BLaER1 treated with 17β-estradiol and CSF1 and Interleukin-3, amounts not matched to agents 10 nM and 100 nM (cell line): ENCODE results near the gene TBC1D8.

Experiments used
- H3K27ac ChIP-seq, 11 experiments: shearing (Covaris generic); formaldehyde crosslinking; 2 replicates each; pipeline ENCODE4 v1.8.1; 2022
- H3K27me3 ChIP-seq, 11 experiments: shearing (Covaris generic); formaldehyde crosslinking; 2 replicates each; pipeline ENCODE4 v1.8.1; 2022
- H3K36me3 ChIP-seq, 11 experiments: shearing (Covaris generic); formaldehyde crosslinking; 2 replicates each; pipeline ENCODE4 v1.8.1; 2022
- H3K4me1 ChIP-seq, 10 experiments: shearing (Covaris generic); formaldehyde crosslinking; 2 replicates each; pipeline ENCODE4 v1.8.1; 2022
- H3K4me2 ChIP-seq, 11 experiments: shearing (Covaris generic); formaldehyde crosslinking; 2 replicates each; pipeline ENCODE4 v1.8.1; 2022
- H3K4me3 ChIP-seq, 10 experiments: shearing (Covaris generic); formaldehyde crosslinking; 2 replicates each; pipeline ENCODE4 v1.8.1; 2022
- H3K9ac ChIP-seq, 11 experiments: shearing (Covaris generic); formaldehyde crosslinking; 2 replicates each; pipeline ENCODE4 v1.8.1; 2022
- H3K9me3 ChIP-seq, 11 experiments: shearing (Covaris generic); formaldehyde crosslinking; replicated peaks in 1 of 11; 2 replicates each; pipeline ENCODE4 v1.8.1; 2022
- H4K20me1 ChIP-seq, 11 experiments: shearing (Covaris generic); formaldehyde crosslinking; 2 replicates each; pipeline ENCODE4 v1.8.1; 2022
- Cebpa-rat ChIP-seq, 11 experiments: shearing (Covaris generic); IDR thresholded peaks; 2 replicates each; pipeline ENCODE4 v1.8.1; 2022

Gene TBC1D8

DNA sequence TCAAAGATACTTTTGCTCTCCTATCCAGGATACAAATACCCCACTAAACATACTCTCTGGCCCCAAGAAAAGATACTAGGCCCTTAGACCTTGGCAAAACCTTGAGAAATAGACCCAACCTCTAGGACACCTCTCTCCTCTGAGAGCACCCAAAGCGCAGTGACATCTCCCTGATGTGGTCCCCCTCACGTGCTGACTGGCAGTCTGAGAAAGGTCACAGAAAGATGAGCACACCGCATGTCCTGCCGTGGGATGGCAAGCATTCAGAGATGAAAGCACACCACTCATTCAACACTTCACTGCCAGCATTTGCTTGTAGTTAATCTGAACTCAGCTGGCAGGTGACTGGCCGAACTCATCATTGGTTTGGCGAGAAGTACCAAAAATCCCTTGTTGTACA is 6.1 kb upstream of the TBC1D8 start:
- no peak overlapping the region for H3K27ac ChIP-seq
- no peak for TF ChIP-seq Cebpa-rat (IDR thresholded peaks at IDR 0.05)
- no peaks in the 10 kb centered on the region for H3K9me3 ChIP-seq
- no peak overlapping the region for H3K4me3 ChIP-seq
- H3K9ac ChIP-seq, result no peak overlapping the region
- H3K27me3 ChIP-seq, result no peaks in the 10 kb centered on the region
- H3K36me3 ChIP-seq, result no peaks in the 10 kb centered on the region
- H4K20me1 ChIP-seq, result no peaks in the 10 kb centered on the region
- peaks cover 7 to 44% (median 10%) of the 10 kb centered on the region in 10 experiments for H3K4me1 ChIP-seq
- peak overlapping the region in 3 of 11 experiments; percentile 21 to 60 (median 56); a peak in 5 of 22 replicates for H3K4me2 ChIP-seq

DNA sequence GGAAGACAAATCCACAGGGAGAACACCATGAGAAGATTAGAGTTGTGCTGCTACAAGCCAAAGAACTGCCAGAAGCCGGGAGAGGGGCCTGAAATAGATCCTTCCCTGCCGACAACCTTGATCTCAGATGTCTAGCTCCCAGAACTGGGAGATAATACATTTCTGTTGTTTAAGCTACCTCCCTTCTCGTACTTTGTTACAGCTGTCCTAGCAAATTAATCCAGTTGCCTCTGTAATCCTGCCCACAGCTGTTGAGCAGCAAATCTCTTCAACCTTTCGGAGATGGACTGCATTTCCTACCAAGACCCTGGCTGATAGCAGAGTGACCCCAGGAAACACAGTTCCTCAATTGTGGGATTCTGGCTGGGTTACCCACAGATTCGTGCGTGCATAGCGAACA is 2.6 kb upstream of the TBC1D8 start:
- 0 out of 22 replicates have a peak overlapping the region, but pooled peaks of 1 of the 11 experiments have one; percentile 0 for H3K9ac ChIP-seq
- peak overlapping the region in 2 of 11 experiments; percentile 84 to 85; a peak in 4 of 22 replicates for H3K4me2 ChIP-seq
- no peak overlapping the region for H3K4me3 ChIP-seq
- H3K9me3 ChIP-seq, result no peaks in the 10 kb centered on the region
- TF ChIP-seq Cebpa-rat (IDR thresholded peaks at IDR 0.05), result no peak
- peaks cover 24 to 64% (median 29%) of the 10 kb centered on the region in 10 experiments for H3K4me1 ChIP-seq
- H3K27me3 ChIP-seq, result peaks cover 11 to 24% (median 24%) of the 10 kb centered on the region in 11 experiments
- H3K36me3 ChIP-seq, result no peaks in the 10 kb centered on the region
- peaks cover 6 to 22% (median 18%) of the 10 kb centered on the region in 11 experiments; a peak in 18 of 22 replicates for H4K20me1 ChIP-seq
- H3K27ac ChIP-seq, result no peak overlapping the region

DNA sequence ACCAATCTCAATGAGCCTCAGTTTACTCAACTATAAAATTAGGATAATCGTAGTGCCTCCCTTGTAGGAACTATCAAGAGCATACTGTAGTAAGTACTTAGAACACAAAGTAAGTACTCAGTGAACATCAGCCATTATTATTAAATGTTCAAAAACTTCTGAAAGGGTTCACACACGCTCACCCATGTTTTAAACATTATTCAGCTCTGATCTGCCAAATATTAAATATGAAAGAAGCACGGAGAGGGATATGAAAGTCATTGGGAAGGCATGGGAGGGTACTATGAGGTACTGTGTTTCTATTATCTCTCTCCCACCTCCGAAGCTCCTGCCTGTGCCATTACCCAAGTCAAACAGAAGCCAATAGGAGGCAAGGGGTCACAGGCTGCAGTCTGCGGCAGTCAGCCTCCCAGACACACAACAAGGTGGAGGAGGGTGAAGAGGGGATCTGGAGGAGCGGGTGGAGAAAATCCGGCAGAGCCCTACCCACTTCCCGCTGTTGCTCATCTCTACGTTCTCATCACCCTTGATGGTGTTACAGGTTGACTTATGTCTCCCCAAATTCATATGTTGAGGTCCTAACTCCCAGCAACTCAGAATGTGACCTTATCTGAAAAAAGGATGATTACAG is 2.0 kb upstream of the TBC1D8 start:
- H3K4me3 ChIP-seq, result peak overlapping the region in 1 of 10 experiments; percentile 90; a peak in 1 of 20 replicates
- peaks cover 24 to 65% (median 33%) of the 10 kb centered on the region in 10 experiments for H3K4me1 ChIP-seq
- H3K9me3 ChIP-seq, result no peaks in the 10 kb centered on the region
- H4K20me1 ChIP-seq, result peaks cover 6 to 27% (median 22%) of the 10 kb centered on the region in 11 experiments; a peak in 18 of 22 replicates
- H3K4me2 ChIP-seq, result peak overlapping the region; percentile 82 to 99 (median 92); a peak in 20 of 22 replicates
- no peak for TF ChIP-seq Cebpa-rat (IDR thresholded peaks at IDR 0.05)
- no peak overlapping the region for H3K9ac ChIP-seq
- H3K27me3 ChIP-seq, result peaks cover 11 to 30% (median 29%) of the 10 kb centered on the region in 11 experiments
- H3K27ac ChIP-seq, result no peak overlapping the region
- H3K36me3 ChIP-seq, result no peaks in the 10 kb centered on the region

DNA sequence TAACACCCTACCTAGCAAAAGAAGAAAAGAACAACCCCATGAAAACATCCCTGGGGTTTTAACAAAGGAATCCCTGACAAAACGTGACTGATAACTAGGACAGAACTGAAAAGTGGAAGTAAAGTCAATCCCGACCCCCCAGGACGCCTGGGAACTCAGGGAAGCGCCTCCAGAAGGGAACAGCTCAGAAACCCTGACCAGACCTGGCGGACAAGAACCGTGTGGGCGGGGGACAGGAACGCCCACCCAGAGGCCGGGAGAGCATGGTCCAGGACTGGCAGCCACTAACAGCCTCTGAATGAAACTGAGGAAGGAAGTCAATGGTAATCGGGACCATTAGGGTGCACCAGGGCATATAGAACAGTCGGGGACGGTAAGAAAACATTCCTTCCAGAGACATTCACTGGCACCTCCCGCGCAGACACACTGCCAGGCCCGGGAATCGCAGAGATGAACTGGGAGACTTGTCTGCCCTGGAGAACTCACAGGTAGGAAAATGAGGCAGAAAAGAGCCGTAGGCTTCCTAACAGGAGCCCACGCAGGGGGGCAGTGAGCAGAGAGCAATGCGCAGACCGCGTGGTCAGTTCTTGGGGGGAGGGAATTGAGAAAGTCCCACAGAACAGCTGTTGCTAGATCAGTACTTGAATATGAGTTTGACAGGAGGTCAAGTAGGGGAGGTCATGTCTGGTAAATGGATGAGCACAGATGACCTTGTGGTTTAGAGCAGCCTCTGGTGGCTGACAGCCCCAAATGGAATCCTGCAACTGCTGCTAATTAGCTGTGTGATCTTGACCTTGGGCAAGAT is 1.3 kb upstream of the TBC1D8 start:
- peak overlapping the region; percentile 82 to 99 (median 92) for H3K4me2 ChIP-seq
- peak overlapping the region; percentile 57 to 80 (median 77); a peak in 21 of 22 replicates for H3K9ac ChIP-seq
- H3K4me1 ChIP-seq, result peaks cover 24 to 65% (median 33%) of the 10 kb centered on the region in 10 experiments
- H3K36me3 ChIP-seq, result 0 out of 22 replicates have a peak, but pooled peaks cover 0 to under 1% (median 0%) of the 10 kb centered on the region in 11 experiments
- H3K27me3 ChIP-seq, result peaks cover 11 to 37% (median 33%) of the 10 kb centered on the region in 11 experiments
- no peaks in the 10 kb centered on the region for H3K9me3 ChIP-seq
- peak overlapping the region in 9 of 11 experiments; percentile 2 to 77 (median 63); a peak in 15 of 22 replicates for H3K27ac ChIP-seq
- H4K20me1 ChIP-seq, result peaks cover 6 to 34% (median 22%) of the 10 kb centered on the region in 11 experiments; a peak in 18 of 22 replicates
- H3K4me3 ChIP-seq, result peak overlapping the region; percentile 70 to 90 (median 76)
- no peak for TF ChIP-seq Cebpa-rat (IDR thresholded peaks at IDR 0.05)

DNA sequence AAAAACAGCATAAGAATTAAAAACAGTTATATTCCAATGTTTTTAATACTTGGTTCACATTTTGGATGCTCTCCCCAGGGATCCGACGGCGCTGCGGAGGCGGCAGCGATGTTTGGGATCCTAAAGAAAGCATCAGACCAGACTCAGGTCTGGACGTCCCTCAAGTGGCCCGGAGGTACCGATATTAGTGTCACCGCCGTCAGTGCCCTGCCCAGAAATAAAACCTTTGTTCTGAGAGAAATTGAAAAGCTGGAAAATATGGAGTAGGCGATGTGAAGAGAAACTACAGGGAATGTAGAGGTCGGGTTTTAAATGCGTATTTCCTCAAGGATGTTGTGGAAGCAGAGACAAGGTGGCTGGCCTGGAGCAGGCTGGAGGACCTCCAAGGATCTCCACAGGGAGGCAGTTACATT is 683 bp upstream of the TBC1D8 start:
- Histone ChIP-seq H3K4me1 (peaks cover 24 to 63% (median 33%) of the 10 kb centered on the region in 10 experiments), H3K4me2 (peak overlapping the region; percentile 82 to 99 (median 92)), H3K9me3 (no peaks in the 10 kb centered on the region), H3K36me3 (peaks cover 0 to 6% (median 0%) of the 10 kb centered on the region in 11 experiments; a peak in 1 of 22 replicates), H3K4me3 (peak overlapping the region; percentile 70 to 90 (median 76)), H4K20me1 (peaks cover 6 to 40% (median 22%) of the 10 kb centered on the region in 11 experiments; a peak in 18 of 22 replicates), H3K27me3 (peaks cover 11 to 37% (median 33%) of the 10 kb centered on the region in 11 experiments), H3K9ac (peak overlapping the region; percentile 57 to 80 (median 77)), H3K27ac (peak overlapping the region in 10 of 11 experiments; percentile 40 to 77 (median 62); a peak in 19 of 22 replicates)
- no peak for TF ChIP-seq Cebpa-rat (IDR thresholded peaks at IDR 0.05)

DNA sequence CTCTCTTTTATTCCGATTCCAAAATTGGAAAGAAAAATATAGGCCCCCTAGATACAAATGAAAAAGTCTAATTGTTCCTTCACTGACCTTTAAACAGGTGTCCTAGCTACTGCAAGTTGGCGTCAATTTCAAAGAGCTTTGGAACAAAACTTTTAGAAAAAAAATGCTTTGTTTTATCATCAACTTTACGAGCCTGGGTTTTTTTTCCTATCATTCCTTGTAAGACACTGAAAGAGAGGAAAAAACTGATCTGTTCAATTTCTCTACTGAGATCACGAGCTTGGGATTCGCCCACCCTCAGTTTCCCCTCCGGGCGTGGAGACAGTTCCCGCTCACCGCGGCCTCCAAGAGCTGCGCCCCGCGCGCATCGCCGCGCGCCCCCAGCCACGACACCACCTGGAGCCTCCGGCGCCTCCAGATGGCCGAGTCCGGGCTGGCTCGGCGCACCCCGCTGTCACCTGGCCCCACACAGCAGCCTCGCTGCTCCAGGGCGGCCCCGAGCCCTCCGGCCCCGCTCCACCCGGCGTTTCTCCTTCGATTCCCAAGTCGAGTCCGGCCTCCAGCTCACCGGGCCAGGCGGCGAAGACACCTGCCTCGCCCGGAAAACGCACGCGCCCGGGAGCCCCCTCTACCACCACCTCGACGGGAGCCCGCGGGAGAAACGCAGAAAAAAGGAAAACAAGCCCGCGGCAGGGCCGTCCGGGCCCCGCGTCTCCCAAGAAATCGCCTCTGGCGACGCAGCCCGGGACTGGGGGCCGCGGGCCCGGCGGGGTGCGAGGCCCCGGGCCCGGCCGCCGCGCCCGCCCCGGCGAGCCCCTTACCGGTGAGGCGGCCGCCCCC is 656 bp downstream of the TBC1D8 start:
- Histone ChIP-seq H3K27me3 (peaks cover 11 to 37% (median 33%) of the 10 kb centered on the region in 11 experiments), H3K4me2 (peak overlapping the region; percentile 89 to 100 (median 96)), H3K9ac (peak overlapping the region; percentile 62 to 88 (median 77)), H3K4me3 (peak overlapping the region; percentile 70 to 90 (median 76)), H3K36me3 (peaks cover 0 to 11% (median 0%) of the 10 kb centered on the region in 11 experiments; a peak in 1 of 22 replicates), H3K4me1 (peaks cover 24 to 71% (median 33%) of the 10 kb centered on the region in 10 experiments), H3K27ac (peak overlapping the region in 10 of 11 experiments; percentile 14 to 69 (median 45); a peak in 15 of 22 replicates), H4K20me1 (peaks cover 6 to 53% (median 22%) of the 10 kb centered on the region in 11 experiments; a peak in 18 of 22 replicates), H3K9me3 (no peaks in the 10 kb centered on the region)
- TF ChIP-seq Cebpa-rat (IDR thresholded peaks at IDR 0.05), result no peak

DNA sequence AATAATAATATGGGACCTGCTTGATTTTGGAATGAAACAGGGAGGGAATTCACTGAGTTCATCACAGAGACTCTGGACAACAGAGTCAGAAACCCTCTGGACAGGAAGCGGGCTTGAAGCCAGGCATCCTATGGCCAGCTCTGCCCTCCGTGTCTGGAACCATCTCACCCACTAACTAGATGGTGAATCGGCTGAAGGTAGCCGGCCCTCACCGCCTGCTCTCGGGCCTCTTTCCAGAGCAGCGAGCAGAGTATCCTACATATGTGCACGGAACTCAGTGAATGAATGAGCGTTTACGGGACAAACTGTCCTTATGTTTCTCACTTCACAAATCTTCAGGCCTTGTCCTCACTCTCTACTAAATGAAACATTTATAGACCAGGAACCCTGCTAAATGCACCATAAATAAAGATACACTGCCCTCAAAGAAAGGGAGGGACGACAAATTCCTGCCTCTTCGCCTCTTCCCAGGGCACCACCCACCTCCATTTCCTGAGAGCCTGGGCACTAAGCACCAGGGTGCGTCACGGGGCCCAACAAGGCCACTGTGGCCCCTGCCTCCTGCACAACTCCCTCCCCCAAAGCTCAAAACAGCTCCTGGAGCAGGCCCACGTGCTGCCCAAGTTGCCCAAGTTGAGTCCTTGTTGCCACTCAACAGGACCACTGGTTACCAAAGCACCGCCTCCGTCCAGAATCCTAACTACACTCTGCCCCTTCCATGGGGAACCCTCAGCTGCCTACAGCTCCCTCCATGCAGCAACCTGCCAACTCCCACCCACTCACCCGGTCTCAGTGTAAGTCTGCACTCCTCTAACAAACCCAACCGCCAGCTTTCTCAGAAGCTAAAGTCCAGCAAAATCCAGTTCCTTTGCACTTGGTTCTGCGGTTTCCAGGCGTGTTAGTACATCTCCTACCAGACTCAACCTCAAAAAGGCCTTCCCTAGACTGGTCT is 1.7 kb downstream of the TBC1D8 start:
- H3K4me1 ChIP-seq, result peaks cover 24 to 75% (median 33%) of the 10 kb centered on the region in 10 experiments
- H3K27ac ChIP-seq, result no peak overlapping the region
- H3K9ac ChIP-seq, result peak overlapping the region in 4 of 11 experiments; percentile 71 to 88 (median 84); a peak in 6 of 22 replicates
- H3K27me3 ChIP-seq, result peaks cover 11 to 37% (median 33%) of the 10 kb centered on the region in 11 experiments
- no peak for TF ChIP-seq Cebpa-rat (IDR thresholded peaks at IDR 0.05)
- H3K4me3 ChIP-seq, result peak overlapping the region in 6 of 10 experiments; percentile 70 to 90 (median 84); a peak in 10 of 20 replicates
- H3K9me3 ChIP-seq, result no peaks in the 10 kb centered on the region
- H3K4me2 ChIP-seq, result peak overlapping the region in 10 of 11 experiments; percentile 25 to 99 (median 95); a peak in 15 of 22 replicates
- H4K20me1 ChIP-seq, result peaks cover 6 to 64% (median 22%) of the 10 kb centered on the region in 11 experiments; a peak in 18 of 22 replicates
- H3K36me3 ChIP-seq, result peaks cover 0 to 11% (median 0%) of the 10 kb centered on the region in 11 experiments; a peak in 1 of 22 replicates
